AG04449 (cell line): ENCODE measurements around the gene DAAM2.
A peak's percentile ranks its signal among the peaks of the same experiment; 100 is the strongest.

Experiments
- CTCF ChIA-PET: fragments of 350-600 bp; formaldehyde crosslinking; extraction: SDS; loops from one replicate; lab custom pipeline; 2021; ENCODE audit warnings: antibody characterized with exemption; lab: Yijun Ruan, JAX
- POLR2A ChIA-PET: fragments of 400-600, 350-600 bp; formaldehyde crosslinking; extraction: SDS; loops from one replicate; lab custom pipeline; 2020; ENCODE audit warnings: antibody characterized with exemption, inconsistent platforms; lab: Yijun Ruan, JAX
- DNase-seq: peaks from one replicate; pipeline ENCODE4 v3.0.0-alpha.2; 2010; ENCODE audit warnings: low read depth, low spot score
- H3K4me3 ChIP-seq: 2 replicates; pipeline ENCODE4 v1.5.1; 2011; ENCODE audit warnings: low read depth, mild to moderate bottlenecking, control low read depth, low read length
- TF ChIP-seq, protein P1 (sequence below): IDR thresholded peaks from one replicate; pipeline ENCODE4 v1.5.1; 2011; ENCODE audit warnings: mild to moderate bottlenecking, moderate library complexity, low read length, control low read depth, inconsistent platforms; ENCODE audit not compliant: insufficient read depth; ENCODE audit errors: missing control alignments

Gene DAAM2

DNA sequence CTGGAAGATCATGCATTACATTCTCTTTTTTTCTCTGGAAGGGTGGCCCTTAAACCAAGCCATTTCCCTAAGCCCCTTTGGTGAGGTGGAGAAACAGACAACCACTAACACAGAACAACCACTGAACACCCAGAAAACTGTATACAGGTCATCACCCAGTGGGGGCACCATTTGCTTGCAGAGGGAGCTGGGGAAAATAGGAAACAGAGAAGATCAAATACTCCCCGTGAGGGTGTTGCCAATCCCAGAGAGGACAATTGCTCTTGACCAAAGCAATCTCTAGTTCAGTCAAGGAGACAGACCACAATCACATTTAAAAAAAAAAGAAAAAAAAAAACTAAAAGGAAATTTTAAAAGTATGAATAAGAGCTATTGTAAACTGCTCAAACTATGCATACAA is 865 bp upstream of the DAAM2 start:
- POLR2A ChIA-PET = interaction anchor here (0.7 to 0.8 kb wide), 2 partner anchors 44 to 94 kb away, joined by 3 to 5 read pairs; no protein-coding TSS in a partner anchor
- no peak for DNase-seq

DNA sequence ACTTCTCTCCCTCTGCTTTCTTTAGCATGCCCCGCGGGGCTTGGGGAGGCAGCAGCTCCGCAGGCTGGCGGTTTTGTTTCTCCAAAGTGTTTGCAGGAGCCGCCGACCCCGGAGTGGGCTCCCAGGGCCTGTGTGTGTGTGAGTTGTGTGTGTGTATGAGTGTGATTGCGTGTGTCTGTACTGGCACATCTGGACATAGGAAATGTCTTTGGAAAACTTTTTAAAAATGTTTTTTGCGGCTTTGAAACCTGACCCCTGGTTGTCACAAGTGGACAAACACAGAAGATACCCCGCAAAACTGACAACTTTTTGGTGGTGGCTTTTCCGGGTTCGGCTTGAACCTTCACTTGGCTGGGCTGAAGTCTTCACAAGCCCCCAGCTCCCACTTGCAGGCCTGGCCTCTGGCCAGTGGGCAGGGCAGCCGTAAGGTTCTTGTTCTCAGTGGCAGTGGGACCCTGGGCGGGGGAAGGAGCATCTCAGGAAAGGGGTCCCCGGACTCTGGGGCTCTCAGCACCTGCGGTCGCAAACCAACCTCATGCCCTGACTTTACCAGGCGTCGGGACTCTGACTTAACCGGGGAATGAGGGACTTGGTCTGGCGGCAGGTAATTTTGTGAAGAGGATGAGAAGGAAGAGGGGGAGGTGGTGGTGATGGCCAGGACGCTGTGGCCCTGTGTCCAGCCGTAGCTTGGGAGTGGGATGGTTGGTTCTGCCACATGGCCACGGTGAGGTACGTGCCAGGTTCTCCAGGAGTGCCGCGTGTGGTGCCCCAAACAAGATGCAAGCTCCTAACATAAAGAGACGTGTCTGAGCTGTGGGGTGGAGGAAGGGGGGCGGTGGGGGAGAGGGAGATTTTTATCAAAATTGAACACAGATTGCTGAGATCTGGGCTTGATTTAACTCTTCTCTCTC is 619 bp downstream of the DAAM2 start:
- TF ChIP-seq, protein P1, sequence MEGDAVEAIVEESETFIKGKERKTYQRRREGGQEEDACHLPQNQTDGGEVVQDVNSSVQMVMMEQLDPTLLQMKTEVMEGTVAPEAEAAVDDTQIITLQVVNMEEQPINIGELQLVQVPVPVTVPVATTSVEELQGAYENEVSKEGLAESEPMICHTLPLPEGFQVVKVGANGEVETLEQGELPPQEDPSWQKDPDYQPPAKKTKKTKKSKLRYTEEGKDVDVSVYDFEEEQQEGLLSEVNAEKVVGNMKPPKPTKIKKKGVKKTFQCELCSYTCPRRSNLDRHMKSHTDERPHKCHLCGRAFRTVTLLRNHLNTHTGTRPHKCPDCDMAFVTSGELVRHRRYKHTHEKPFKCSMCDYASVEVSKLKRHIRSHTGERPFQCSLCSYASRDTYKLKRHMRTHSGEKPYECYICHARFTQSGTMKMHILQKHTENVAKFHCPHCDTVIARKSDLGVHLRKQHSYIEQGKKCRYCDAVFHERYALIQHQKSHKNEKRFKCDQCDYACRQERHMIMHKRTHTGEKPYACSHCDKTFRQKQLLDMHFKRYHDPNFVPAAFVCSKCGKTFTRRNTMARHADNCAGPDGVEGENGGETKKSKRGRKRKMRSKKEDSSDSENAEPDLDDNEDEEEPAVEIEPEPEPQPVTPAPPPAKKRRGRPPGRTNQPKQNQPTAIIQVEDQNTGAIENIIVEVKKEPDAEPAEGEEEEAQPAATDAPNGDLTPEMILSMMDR = no peak
- peak overlapping the region; percentile 69 for H3K4me3 ChIP-seq
- CTCF ChIA-PET = interaction anchor here (0.9 to 1.9 kb wide), 9 partner anchors 11 to 101 kb away, joined by 3 to 9 read pairs (median 4); no protein-coding TSS in a partner anchor
- no peak for DNase-seq
- POLR2A ChIA-PET = interaction anchor here (1.4 kb wide), 1 partner anchor 90 kb away, joined by 4 read pairs; no protein-coding TSS in a partner anchor

More for the DNA sequence above, 865 bp upstream of the DAAM2 start:
- TF ChIP-seq, protein P1 = peak; percentile 31
- no peak overlapping the region for H3K4me3 ChIP-seq
- CTCF ChIA-PET = interaction anchor here (0.6 to 1.8 kb wide), 10 partner anchors 8 to 503 kb away, joined by 3 to 9 read pairs (median 3); no protein-coding TSS in a partner anchor

DNA sequence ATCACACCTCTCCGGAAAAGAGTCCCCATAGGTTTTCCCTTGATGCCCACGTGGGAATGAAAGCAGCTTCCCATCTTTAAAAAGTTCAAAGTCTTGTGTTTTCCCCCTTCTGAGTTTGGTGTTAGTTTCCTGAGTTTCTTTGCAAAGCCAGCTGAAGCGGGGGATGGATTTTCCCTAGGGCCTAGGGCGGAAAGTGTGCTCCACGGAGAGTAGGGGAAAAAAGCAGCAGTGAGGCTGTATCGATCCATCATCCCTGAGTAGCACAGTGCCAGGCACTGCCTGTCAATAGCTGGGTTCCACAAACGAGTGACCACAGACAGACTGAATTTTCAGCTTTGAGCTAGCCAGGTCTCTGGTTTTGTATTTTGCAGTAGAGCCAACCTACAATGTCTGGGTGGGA is 1.3 kb downstream of the DAAM2 start:
- H3K4me3 ChIP-seq = peak overlapping the region; percentile 69

GRCh38 chr6:39794231-39794630 is 2.1 kb downstream of the DAAM2 start:
- TF ChIP-seq, protein P1 = no peak
- CTCF ChIA-PET = interaction anchor here (1.1 to 1.9 kb wide), 4 partner anchors 10 to 75 kb away, joined by 3 to 6 read pairs (median 5); no protein-coding TSS in a partner anchor
- POLR2A ChIA-PET = no interaction called here
- no peak for DNase-seq
- peak overlapping the region; percentile 69 for H3K4me3 ChIP-seq

More for the DNA sequence above, 1.3 kb downstream of the DAAM2 start:
- POLR2A ChIA-PET = interaction anchor here (0.6 to 1.4 kb wide), 2 partner anchors 89 to 95 kb away, joined by 3 to 4 read pairs; no protein-coding TSS in a partner anchor
- CTCF ChIA-PET = interaction anchor here (0.9 to 1.9 kb wide), 5 partner anchors 11 to 98 kb away, joined by 3 to 6 read pairs (median 4); no protein-coding TSS in a partner anchor
- DNase-seq = no peak
- TF ChIP-seq, protein P1 = no peak

GRCh38 chr6:39797751-39798150 is 5.6 kb downstream of the DAAM2 start:
- ChIA-PET CTCF (interaction anchor here (1.2 kb wide), 1 partner anchor 96 kb away, joined by 5 read pairs; no protein-coding TSS in a partner anchor), POLR2A (no interaction called here)
- TF ChIP-seq, protein P1 = no peak
- DNase-seq = no peak
- H3K4me3 ChIP-seq = no peak overlapping the region
